ENCODE measurements around the gene RNASE13. TPM values are rescaled to one million over a fixed set of nuclear protein-coding genes. Genes with fewer than 3 reads are reported as not detected.
"Not testable (repeated sequence)": the region's sequence is repeated elsewhere in the genome, so short reads cannot be mapped to it uniquely, and the experiment has no call there.

The RNASE13 gene
- total RNA-seq, 1 experiment from 2014 or later = not detected

GRCh38 chr14:21023817-21024584 lies 10.6 kb downstream of the RNASE13 start:
- DNase-seq (ENCODE audit: low spot score) = no peak

GRCh38 chr14:21023174-21023573 lies 11.4 kb downstream of the RNASE13 start:
- DNase-seq (ENCODE audit: low spot score) = no peak

GRCh38 chr14:21022686-21023085 lies 11.9 kb downstream of the RNASE13 start:
- DNase-seq (ENCODE audit: low spot score) = no peak

- DNase-seq (ENCODE audit: low spot score) = no peak
Observed at GRCh38 chr14:21020977-21021545, 13.5 kb downstream of the RNASE13 start.

- DNase-seq (ENCODE audit: low spot score) = no peak
Observed at GRCh38 chr14:21019366-21019765, 15.2 kb downstream of the RNASE13 start.

- no peak for DNase-seq (ENCODE audit: low spot score)
Observed at GRCh38 chr14:21018781-21019180, 15.8 kb downstream of the RNASE13 start.

- DNase-seq (ENCODE audit: low spot score) = no peak
Observed at GRCh38 chr14:21018286-21018685, 16.3 kb downstream of the RNASE13 start.

- no peak for DNase-seq (ENCODE audit: low spot score)
Observed at GRCh38 chr14:21017528-21018245, 16.9 kb downstream of the RNASE13 start.

- DNase-seq (ENCODE audit: low spot score) = no peak
Observed at GRCh38 chr14:21016413-21017190, 18.0 kb downstream of the RNASE13 start.

- no peak for DNase-seq (ENCODE audit: low spot score)
Observed at GRCh38 chr14:21015312-21015711, 19.3 kb downstream of the RNASE13 start.

GRCh38 chr14:21014761-21015190 lies 19.8 kb downstream of the RNASE13 start:
- peak; percentile 91 for DNase-seq (ENCODE audit: low spot score)

- DNase-seq (ENCODE audit: low spot score) = no peak
Observed at GRCh38 chr14:21011136-21011535, 23.5 kb downstream of the RNASE13 start.

- not testable (repeated sequence) for DNase-seq (ENCODE audit: low spot score)
Observed at GRCh38 chr14:21009721-21010120, 24.9 kb downstream of the RNASE13 start.

GRCh38 chr14:21003788-21004346 lies 30.7 kb downstream of the RNASE13 start:
- no peak for DNase-seq (ENCODE audit: low spot score)

- DNase-seq (ENCODE audit: low spot score) = no peak
Observed at GRCh38 chr14:21001218-21001617, 33.4 kb downstream of the RNASE13 start.

- DNase-seq (ENCODE audit: low spot score) = no peak
Observed at GRCh38 chr14:20999591-20999990, 35.0 kb downstream of the RNASE13 start.

- DNase-seq (ENCODE audit: low spot score) = no peak
Observed at GRCh38 chr14:20998674-20999366, 35.8 kb downstream of the RNASE13 start, which contains the start of gene SLC39A2. Gene SLC39A2, plus strand, starts transcription at chr14:20999293. Its CDS starts 154 bp downstream, at chr14:20999447.

GRCh38 chr14:20998139-20998538 lies 36.5 kb downstream of the RNASE13 start:
- no peak for DNase-seq (ENCODE audit: low spot score)

GRCh38 chr14:20997564-20997963 lies 37.0 kb downstream of the RNASE13 start:
- DNase-seq (ENCODE audit: low spot score) = no peak

GRCh38 chr14:20997115-20997514 lies 37.5 kb downstream of the RNASE13 start:
- DNase-seq (ENCODE audit: low spot score) = no peak

GRCh38 chr14:20996521-20996920 lies 38.1 kb downstream of the RNASE13 start:
- no peak for DNase-seq (ENCODE audit: low spot score)
